CD14-positive monocyte (primary cell): ENCODE measurements around the gene SPTBN1. TPM values are rescaled to one million over a fixed set of nuclear protein-coding genes. Genes with fewer than 3 reads are reported as not detected.

ENCODE experiments used
- DNase-seq, 3 donors: peaks; one replicate each; pipeline ENCODE4 v3.0.0-alpha.2; 2011 to 2022
- H2AFZ ChIP-seq: 2 replicates; pipeline ENCODE4 v1.6.0; 2012; ENCODE audit warnings: mild to moderate bottlenecking, low read depth, low read length, inconsistent platforms; ENCODE audit not compliant: insufficient read depth, poor library complexity, severe bottlenecking
- H3K27ac ChIP-seq, 2 donors: 1 replicate in 1 of 2; 2 replicates in 1 of 2; pipeline ENCODE4 v1.5.1; 2012 to 2013; ENCODE audit warnings: low read length in 2 of 2, control low read depth in 1 of 2, inconsistent platforms in 1 of 2, low read depth in 1 of 2, mild to moderate bottlenecking in 1 of 2
- H3K27me3 ChIP-seq, 2 donors: one replicate each; pipeline versions ENCODE4 v1.6.0 to v1.6.1; 2011 to 2013; ENCODE audit warnings: low read length in 2 of 2; ENCODE audit not compliant: control insufficient read depth in 2 of 2, insufficient read depth in 2 of 2
- H3K36me3 ChIP-seq, 2 donors: replicated peaks in 1 of 2; 1 replicate in 1 of 2; 2 replicates in 1 of 2; pipeline versions ENCODE4 v1.5.1 to v1.6.1; 2012 to 2013; ENCODE audit warnings: low read length in 2 of 2, control low read depth in 1 of 2, inconsistent platforms in 1 of 2, mild to moderate bottlenecking in 1 of 2; ENCODE audit not compliant: insufficient read depth in 2 of 2, control insufficient read depth in 1 of 2
- H3K4me1 ChIP-seq, 2 donors: 1 replicate in 1 of 2; 2 replicates in 1 of 2; pipeline versions ENCODE4 v1.5.1 to v1.6.1; 2012 to 2013; ENCODE audit warnings: low read length in 2 of 2, control low read depth in 1 of 2, inconsistent platforms in 1 of 2, mild to moderate bottlenecking in 1 of 2, moderate library complexity in 1 of 2; ENCODE audit not compliant: insufficient read depth in 2 of 2, control insufficient read depth in 1 of 2
- H3K4me2 ChIP-seq: replicated peaks from 2 replicates; pipeline ENCODE3; 2012; ENCODE audit warnings: low read length, moderate library complexity, mild to moderate bottlenecking; ENCODE audit not compliant: poor library complexity, severe bottlenecking; ENCODE audit errors: extremely low read depth
- H3K4me3 ChIP-seq, 3 experiments: fragments of 200-600 bp in 1 of 3; sonication (generic) in 1 of 3; replicated peaks in 1 of 3; 1 replicate in 2 of 3; 2 replicates in 1 of 3; pipeline ENCODE4 v1.5.1; 2011 to 2013; ENCODE audit warnings: low read length in 3 of 3, mild to moderate bottlenecking in 3 of 3, control low read depth in 2 of 3, low read depth in 2 of 3, inconsistent platforms in 1 of 3, moderate library complexity in 1 of 3
- H3K79me2 ChIP-seq: 2 replicates; pipeline ENCODE4 v1.6.0; 2012; ENCODE audit warnings: mild to moderate bottlenecking, control low read depth, inconsistent platforms, low read length, moderate library complexity; ENCODE audit not compliant: insufficient read depth
- H3K9ac ChIP-seq: 2 replicates; pipeline ENCODE4 v1.6.0; 2017; ENCODE audit warnings: low read length, mild to moderate bottlenecking; ENCODE audit not compliant: insufficient read depth, poor library complexity, severe bottlenecking
- H3K9me3 ChIP-seq, 2 donors: replicated peaks in 1 of 2; 1 replicate in 1 of 2; 2 replicates in 1 of 2; pipeline versions ENCODE4 v1.5.1 to v1.6.1; 2012 to 2013; ENCODE audit warnings: low read length in 2 of 2, control low read depth in 1 of 2; ENCODE audit not compliant: control insufficient read depth in 1 of 2, insufficient read depth in 1 of 2
- H4K20me1 ChIP-seq: 2 replicates; pipeline ENCODE4 v1.6.0; 2012; ENCODE audit warnings: mild to moderate bottlenecking, low read length, control low read depth, moderate library complexity; ENCODE audit not compliant: insufficient read depth
- H3K27ac Mint-ChIP-seq, 7 donors: one replicate each; pipeline ENCODE4 v1.8.0; 2020; ENCODE audit warnings: mild to moderate bottlenecking in 7 of 7, mixed read lengths in 7 of 7, moderate library complexity in 6 of 7, inconsistent platforms in 2 of 7
- H3K27me3 Mint-ChIP-seq, 3 donors: one replicate each; pipeline ENCODE4 v1.8.0; 2021 to 2022; ENCODE audit warnings: low read depth in 3 of 3, mild to moderate bottlenecking in 3 of 3, mixed read lengths in 3 of 3, moderate library complexity in 3 of 3, inconsistent platforms in 1 of 3
- H3K36me3 Mint-ChIP-seq, 2 donors: one replicate each; pipeline ENCODE4 v1.8.0; 2020; ENCODE audit warnings: mixed read lengths in 2 of 2, inconsistent platforms in 1 of 2, mild to moderate bottlenecking in 1 of 2
- H3K4me1 Mint-ChIP-seq: one replicate; pipeline ENCODE4 v1.8.0; 2020; ENCODE audit warnings: mild to moderate bottlenecking, mixed read lengths
- H3K4me3 Mint-ChIP-seq, 2 donors: one replicate each; pipeline ENCODE4 v1.8.0; 2020; ENCODE audit warnings: mild to moderate bottlenecking in 2 of 2, mixed read lengths in 2 of 2, moderate library complexity in 1 of 2
- H3K9me3 Mint-ChIP-seq, 7 donors: one replicate each; pipeline ENCODE4 v1.8.0; 2020 to 2022; ENCODE audit warnings: mixed read lengths in 7 of 7, mild to moderate bottlenecking in 6 of 7, moderate library complexity in 6 of 7, inconsistent platforms in 2 of 7
- CTCF ChIP-seq: fragments of 200-600 bp; IDR thresholded peaks from one replicate; pipeline ENCODE4 v1.8.0; 2022; ENCODE audit warnings: antibody characterized with exemption, mild to moderate bottlenecking
- WGBS: methylation state at CpG from one replicate; pipeline ENCODE4 v1.1.5; 2013; ENCODE audit warnings: missing lambda C conversion rate; ENCODE audit not compliant: insufficient coverage; 5-methylcytosine and 5-hydroxymethylcytosine counted together
- intact Hi-C, 2 donors: fragments of 100-400 bp; cut with micrococcal nuclease; formaldehyde crosslinking; loops; one replicate each; pipeline versions ENCODE4 v1.15.0 to v1.15.1; 2023
- polyA plus RNA-seq, 3 donors: library from polyadenylated mRNA; depleted of rRNA in 1 of 3; unstranded in 2 of 3; stranded (reverse) in 1 of 3; fragments of 300-500 nt in 2 of 3; fragments of >200 nt in 1 of 3; fragmentation: Illumina TruSeq in 2 of 3; gene quantifications; 1 replicate in 2 of 3; 2 replicates in 1 of 3; pipeline ENCODE4 v1.2.3, GENCODE V29; 2012 to 2021

SPTBN1 gene
- polyA plus RNA-seq, 3 donors = 0.79 to 2.8 (median 1.7) TPM

- H3K79me2 ChIP-seq = no peaks in the 10 kb centered on the region
- Mint-ChIP-seq H3K4me3 (no peak overlapping the region), H3K27ac (no peak overlapping the region), H3K4me1 (peaks cover 5% of the 10 kb centered on the region), H3K36me3 (peaks cover 0 to 2% of the 10 kb centered on the region in 2 donors), H3K27me3 (peaks cover 6 to 20% (median 12%) of the 10 kb centered on the region in 3 donors), H3K9me3 (peaks cover 0 to 2% (median 0%) of the 10 kb centered on the region in 7 donors)
- H3K36me3 ChIP-seq = no peaks in the 10 kb centered on the region
- no peak overlapping the region for H3K4me3 ChIP-seq
- H3K4me1 ChIP-seq = no peaks in the 10 kb centered on the region
- DNase-seq = no peak
- no peaks in the 10 kb centered on the region for H4K20me1 ChIP-seq
- no peak overlapping the region for H2AFZ ChIP-seq
- no peak for TF ChIP-seq CTCF
- intact Hi-C loops = no loop called here
- H3K27me3 ChIP-seq = peaks cover 3 to 9% of the 10 kb centered on the region in 2 donors
- no peaks in the 10 kb centered on the region for H3K9me3 ChIP-seq
- no peak overlapping the region for H3K9ac ChIP-seq
- no peak overlapping the region for H3K27ac ChIP-seq
- H3K4me2 ChIP-seq = no peak overlapping the region
Measured at GRCh38 chr2:54716375-54716774, 260.2 kb downstream of the SPTBN1 start.

GRCh38 chr2:54720563-54720962, 264.4 kb downstream of the SPTBN1 start:
- H3K79me2 ChIP-seq = no peaks in the 10 kb centered on the region
- WGBS = 100% methylated on average over 1 of the region's 2 CpGs
- peaks cover 0 to 7% of the 10 kb centered on the region in 2 donors for H3K9me3 ChIP-seq
- Mint-ChIP-seq H3K27me3 (peaks cover 18 to 45% (median 22%) of the 10 kb centered on the region in 3 donors), H3K27ac (no peak overlapping the region), H3K9me3 (peaks cover 0 to 7% (median 5%) of the 10 kb centered on the region in 7 donors), H3K4me3 (no peak overlapping the region), H3K4me1 (peaks cover 25% of the 10 kb centered on the region), H3K36me3 (peaks cover 0 to 10% of the 10 kb centered on the region in 2 donors)
- H4K20me1 ChIP-seq = no peaks in the 10 kb centered on the region
- H3K27ac ChIP-seq = no peak overlapping the region
- no peak overlapping the region for H3K4me3 ChIP-seq
- intact Hi-C loops = loop anchor here (5.0 to 10.0 kb wide), 5 partner anchors 198 to 894 kb away; partner anchors contain the start of genes ACYP2 (in 2 of the 2), CLHC1 (in 1 of the 2), PPP4R3B (in 1 of the 2) and RPS27A (in 1 of the 2)
- no peak overlapping the region for H2AFZ ChIP-seq
- H3K4me2 ChIP-seq = no peak overlapping the region
- TF ChIP-seq CTCF = no peak
- peaks cover 20 to 27% of the 10 kb centered on the region in 2 donors for H3K4me1 ChIP-seq
- H3K9ac ChIP-seq = no peak overlapping the region
- no peak for DNase-seq
- H3K27me3 ChIP-seq = peaks cover 16 to 28% of the 10 kb centered on the region in 2 donors
- no peaks in the 10 kb centered on the region for H3K36me3 ChIP-seq

Other genes starting within 250 kb of the SPTBN1 start
- not detected for gene TSPYL6, start 200.1 kb upstream of the SPTBN1 start, polyA plus RNA-seq